Measurements from ENCODE around the gene IL27RA.

Gene IL27RA

GRCh38 chr19:14053032-14053431, 21.5 kb downstream of the IL27RA start:
- DNase-seq (ENCODE audit: extremely low spot score) = no peak
- CTCF ChIA-PET = interaction anchor here (2.3 kb wide), 1 partner anchor 10 kb away, joined by 15 read pairs; no protein-coding TSS in a partner anchor
- TF ChIP-seq ZNF384 (IDR thresholded peaks at IDR 0.05) (no peak), FOXM1 (IDR thresholded peaks at IDR 0.05; ENCODE audit: borderline replicate concordance) (no peak), ARNT (IDR thresholded peaks at IDR 0.05) (no peak), NFRKB (IDR thresholded peaks at IDR 0.05) (no peak), BHLHE40 (IDR thresholded peaks at IDR 0.05; ENCODE audit: borderline replicate concordance) (no peak), FOXK2 (IDR thresholded peaks at IDR 0.05) (no peak), SP1 (IDR thresholded peaks at IDR 0.05) (no peak), ELF4 (IDR thresholded peaks at IDR 0.05) (no peak), LEF1 (IDR thresholded peaks at IDR 0.05; ENCODE audit: borderline replicate concordance) (no peak), FOXA1 (IDR thresholded peaks at IDR 0.05) (no peak), HDGF (IDR thresholded peaks at IDR 0.05; ENCODE audit: borderline replicate concordance) (no peak), SUZ12 (IDR thresholded peaks at IDR 0.05) (no peak), L3MBTL2 (conservative IDR thresholded peaks at IDR 0.05) (no peak), CTBP1 (IDR thresholded peaks at IDR 0.05; ENCODE audit: borderline replicate concordance) (no peak), TARDBP (IDR thresholded peaks at IDR 0.05) (no peak)
- TF ChIP-seq, protein P1, sequence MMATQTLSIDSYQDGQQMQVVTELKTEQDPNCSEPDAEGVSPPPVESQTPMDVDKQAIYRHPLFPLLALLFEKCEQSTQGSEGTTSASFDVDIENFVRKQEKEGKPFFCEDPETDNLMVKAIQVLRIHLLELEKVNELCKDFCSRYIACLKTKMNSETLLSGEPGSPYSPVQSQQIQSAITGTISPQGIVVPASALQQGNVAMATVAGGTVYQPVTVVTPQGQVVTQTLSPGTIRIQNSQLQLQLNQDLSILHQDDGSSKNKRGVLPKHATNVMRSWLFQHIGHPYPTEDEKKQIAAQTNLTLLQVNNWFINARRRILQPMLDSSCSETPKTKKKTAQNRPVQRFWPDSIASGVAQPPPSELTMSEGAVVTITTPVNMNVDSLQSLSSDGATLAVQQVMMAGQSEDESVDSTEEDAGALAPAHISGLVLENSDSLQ (IDR thresholded peaks at IDR 0.05) = no peak
- POLR2A ChIA-PET = interaction anchor here (1.1 kb wide), 1 partner anchor 47 kb away, joined by 3 read pairs; the partner anchor contains the start of gene RFX1

- ChIA-PET CTCF (interaction anchor here (2.3 kb wide), 1 partner anchor 11 kb away, joined by 15 read pairs; no protein-coding TSS in a partner anchor), POLR2A (interaction anchor here (1.1 kb wide), 1 partner anchor 47 kb away, joined by 3 read pairs; the partner anchor contains the start of gene RFX1)
- no peak for TF ChIP-seq CTBP1 (IDR thresholded peaks at IDR 0.05; ENCODE audit: borderline replicate concordance)
- TF ChIP-seq, protein P1 (IDR thresholded peaks at IDR 0.05) = no peak
- TF ChIP-seq L3MBTL2 (conservative IDR thresholded peaks at IDR 0.05) = no peak
- TF ChIP-seq NFRKB (IDR thresholded peaks at IDR 0.05) = no peak
- TF ChIP-seq SP1 (IDR thresholded peaks at IDR 0.05) = no peak
- no peak for TF ChIP-seq FOXM1 (IDR thresholded peaks at IDR 0.05; ENCODE audit: borderline replicate concordance)
- no peak for DNase-seq (ENCODE audit: extremely low spot score)
These were observed 21.9 kb downstream of the IL27RA start for GRCh38 chr19:14053500-14053899.

- POLR2A ChIA-PET = interaction anchor here (0.9 kb wide), 1 partner anchor 48 kb away, joined by 3 read pairs; the partner anchor contains the start of gene RFX1
- CTCF ChIA-PET = no interaction called here
- DNase-seq (ENCODE audit: extremely low spot score) = no peak
These were observed 22.5 kb downstream of the IL27RA start for GRCh38 chr19:14054099-14054498.

GRCh38 chr19:14054721-14055120, 23.2 kb downstream of the IL27RA start:
- POLR2A ChIA-PET = interaction anchor here (0.9 kb wide), 1 partner anchor 48 kb away, joined by 3 read pairs; the partner anchor contains the start of gene RFX1
- DNase-seq (ENCODE audit: extremely low spot score) = no peak
- no peak for TF ChIP-seq FOXK2 (IDR thresholded peaks at IDR 0.05)
- CTCF ChIA-PET = no interaction called here

More at GRCh38 chr19:14054099-14054498, 22.5 kb downstream of the IL27RA start:
- TF ChIP-seq L3MBTL2 (conservative IDR thresholded peaks at IDR 0.05) = no peak
- no peak for TF ChIP-seq SP1 (IDR thresholded peaks at IDR 0.05)

- CTCF ChIA-PET = no interaction called here
- TF ChIP-seq HDGF (IDR thresholded peaks at IDR 0.05; ENCODE audit: borderline replicate concordance) (no peak), SUZ12 (IDR thresholded peaks at IDR 0.05) (no peak), SP1 (IDR thresholded peaks at IDR 0.05) (no peak), LEF1 (IDR thresholded peaks at IDR 0.05; ENCODE audit: borderline replicate concordance) (no peak), ELF4 (IDR thresholded peaks at IDR 0.05) (no peak), CTBP1 (IDR thresholded peaks at IDR 0.05; ENCODE audit: borderline replicate concordance) (no peak), FOXA1 (IDR thresholded peaks at IDR 0.05) (no peak), BHLHE40 (IDR thresholded peaks at IDR 0.05; ENCODE audit: borderline replicate concordance) (no peak), ARNT (IDR thresholded peaks at IDR 0.05) (no peak), L3MBTL2 (conservative IDR thresholded peaks at IDR 0.05) (no peak), ZNF384 (IDR thresholded peaks at IDR 0.05) (no peak), FOXM1 (IDR thresholded peaks at IDR 0.05; ENCODE audit: borderline replicate concordance) (no peak), FOXK2 (IDR thresholded peaks at IDR 0.05) (no peak), NFRKB (IDR thresholded peaks at IDR 0.05) (no peak), TARDBP (IDR thresholded peaks at IDR 0.05) (no peak)
- TF ChIP-seq, protein P1 (IDR thresholded peaks at IDR 0.05) = no peak
- DNase-seq (ENCODE audit: extremely low spot score) = no peak
- POLR2A ChIA-PET = interaction anchor here (1.0 kb wide), 1 partner anchor 81 kb away, joined by 3 read pairs; no protein-coding TSS in a partner anchor
These were observed 23.8 kb downstream of the IL27RA start for GRCh38 chr19:14055396-14055795.

DNA sequence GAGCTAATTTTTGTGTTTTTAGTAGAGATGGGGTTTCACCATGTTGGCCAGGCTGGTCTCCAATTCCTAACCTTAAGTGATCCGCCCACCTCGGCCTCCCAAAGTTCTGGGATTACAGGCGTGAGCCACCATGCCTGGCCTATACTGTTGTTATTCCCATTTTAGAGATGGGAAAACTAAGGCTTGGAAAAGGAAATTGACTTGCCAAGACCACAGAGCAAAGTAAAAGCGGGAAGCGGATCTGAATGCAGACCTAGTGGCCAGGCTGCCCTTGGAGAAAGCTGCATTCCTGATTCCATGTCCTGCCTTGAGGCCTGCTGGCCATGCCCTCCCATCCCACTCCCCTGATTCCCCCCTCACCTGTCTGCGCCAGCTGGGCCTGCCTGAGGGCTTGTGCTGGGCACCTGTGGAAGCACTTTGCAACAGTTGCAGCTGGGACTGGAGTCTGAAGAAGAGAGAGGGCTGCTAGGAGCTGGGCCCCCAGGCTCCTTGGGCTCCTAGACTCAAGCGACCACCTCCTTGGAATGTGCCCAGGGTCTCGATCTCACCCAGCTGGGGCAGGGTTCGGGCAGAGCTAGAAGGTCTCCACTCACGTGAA, 24.6 kb downstream of the IL27RA start:
- POLR2A ChIA-PET = interaction anchor here (1.0 kb wide), 1 partner anchor 81 kb away, joined by 3 read pairs; no protein-coding TSS in a partner anchor
- no peak for DNase-seq (ENCODE audit: extremely low spot score)
- no peak for TF ChIP-seq NFRKB (IDR thresholded peaks at IDR 0.05)
- no peak for TF ChIP-seq FOXK2 (IDR thresholded peaks at IDR 0.05)
- no peak for TF ChIP-seq FOXM1 (IDR thresholded peaks at IDR 0.05; ENCODE audit: borderline replicate concordance)
- no peak for TF ChIP-seq L3MBTL2 (conservative IDR thresholded peaks at IDR 0.05)
- TF ChIP-seq ZNF384 (IDR thresholded peaks at IDR 0.05) = no peak
- TF ChIP-seq, protein P1 (IDR thresholded peaks at IDR 0.05) = no peak
- TF ChIP-seq HDGF (IDR thresholded peaks at IDR 0.05; ENCODE audit: borderline replicate concordance) = no peak
- no peak for TF ChIP-seq SP1 (IDR thresholded peaks at IDR 0.05)
- CTCF ChIA-PET = no interaction called here
